ENCODE data around the gene NTN1.

GRCh38 chr17:9146064-9146463, 124.8 kb downstream of the NTN1 start:
- TF ChIP-seq, protein P1, sequence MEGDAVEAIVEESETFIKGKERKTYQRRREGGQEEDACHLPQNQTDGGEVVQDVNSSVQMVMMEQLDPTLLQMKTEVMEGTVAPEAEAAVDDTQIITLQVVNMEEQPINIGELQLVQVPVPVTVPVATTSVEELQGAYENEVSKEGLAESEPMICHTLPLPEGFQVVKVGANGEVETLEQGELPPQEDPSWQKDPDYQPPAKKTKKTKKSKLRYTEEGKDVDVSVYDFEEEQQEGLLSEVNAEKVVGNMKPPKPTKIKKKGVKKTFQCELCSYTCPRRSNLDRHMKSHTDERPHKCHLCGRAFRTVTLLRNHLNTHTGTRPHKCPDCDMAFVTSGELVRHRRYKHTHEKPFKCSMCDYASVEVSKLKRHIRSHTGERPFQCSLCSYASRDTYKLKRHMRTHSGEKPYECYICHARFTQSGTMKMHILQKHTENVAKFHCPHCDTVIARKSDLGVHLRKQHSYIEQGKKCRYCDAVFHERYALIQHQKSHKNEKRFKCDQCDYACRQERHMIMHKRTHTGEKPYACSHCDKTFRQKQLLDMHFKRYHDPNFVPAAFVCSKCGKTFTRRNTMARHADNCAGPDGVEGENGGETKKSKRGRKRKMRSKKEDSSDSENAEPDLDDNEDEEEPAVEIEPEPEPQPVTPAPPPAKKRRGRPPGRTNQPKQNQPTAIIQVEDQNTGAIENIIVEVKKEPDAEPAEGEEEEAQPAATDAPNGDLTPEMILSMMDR (IDR thresholded peaks at IDR 0.05): no peak
- TF ChIP-seq POLR2A (IDR thresholded peaks at IDR 0.05): no peak

Data from adrenal gland (tissue), 5 donors.